GM19463 (cell line): ENCODE data around the gene GLP1R.

Experiments used
- ATAC-seq: cut with Tn5 transposase; IDR thresholded peaks from one replicate; pipeline ENCODE4 v1.9.1; 2021; ENCODE audit warnings: mild to moderate bottlenecking, moderate library complexity; ENCODE audit not compliant: unreplicated experiment

The GLP1R gene

DNA sequence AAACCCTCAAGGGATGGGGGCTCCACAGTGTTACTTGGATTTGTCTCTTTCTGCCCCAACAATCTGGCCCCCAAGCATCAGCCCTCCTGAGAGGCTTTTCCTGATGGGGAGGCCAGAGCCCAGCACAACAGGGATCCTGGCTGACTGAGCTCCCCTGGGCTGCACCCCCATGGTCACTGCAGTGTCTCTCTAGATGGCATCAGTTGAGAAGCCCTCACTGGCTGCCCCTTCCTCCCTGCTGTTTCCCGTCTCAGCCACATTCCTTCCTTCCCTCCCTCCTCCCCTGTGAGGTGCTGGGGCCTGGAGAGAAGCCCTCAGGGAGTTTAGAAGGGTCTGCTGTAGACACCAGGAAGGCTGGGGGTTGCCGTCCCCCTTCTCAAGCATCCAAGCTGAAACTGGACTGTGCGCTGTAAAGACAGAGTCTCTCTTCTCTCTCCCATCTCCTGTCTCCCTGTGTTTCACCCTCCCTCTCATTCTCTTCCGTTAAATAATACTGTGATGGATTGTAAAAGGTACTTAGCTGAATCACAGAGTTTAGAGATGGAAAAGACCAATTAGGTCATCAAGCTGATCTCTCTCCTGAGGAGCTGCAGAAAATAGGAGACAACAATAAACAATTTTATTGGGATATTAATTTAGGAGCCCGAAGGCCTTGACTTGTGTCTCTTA lies 36.7 kb downstream of the GLP1R start:
- ATAC-seq, result no peak

DNA sequence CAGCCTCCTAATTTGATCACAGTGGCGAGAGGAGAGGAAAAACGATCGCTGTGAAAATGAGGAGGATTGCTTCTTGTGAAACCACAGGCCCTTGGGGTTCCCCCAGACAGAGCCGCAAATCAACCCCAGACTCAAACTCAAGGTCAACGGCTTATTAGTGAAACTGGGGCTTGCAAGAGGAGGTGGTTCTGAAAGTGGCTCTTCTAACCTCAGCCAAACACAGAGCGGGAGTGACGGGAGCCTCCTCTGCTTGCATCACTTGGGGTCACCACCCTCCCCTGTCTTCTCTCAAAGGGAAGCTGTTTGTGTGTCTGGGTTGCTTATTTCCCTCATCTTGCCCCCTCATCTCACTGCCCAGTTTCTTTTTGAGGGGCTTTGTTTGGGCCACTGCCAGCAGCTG lies 37.7 kb downstream of the GLP1R start:
- peak; percentile 88 for ATAC-seq

DNA sequence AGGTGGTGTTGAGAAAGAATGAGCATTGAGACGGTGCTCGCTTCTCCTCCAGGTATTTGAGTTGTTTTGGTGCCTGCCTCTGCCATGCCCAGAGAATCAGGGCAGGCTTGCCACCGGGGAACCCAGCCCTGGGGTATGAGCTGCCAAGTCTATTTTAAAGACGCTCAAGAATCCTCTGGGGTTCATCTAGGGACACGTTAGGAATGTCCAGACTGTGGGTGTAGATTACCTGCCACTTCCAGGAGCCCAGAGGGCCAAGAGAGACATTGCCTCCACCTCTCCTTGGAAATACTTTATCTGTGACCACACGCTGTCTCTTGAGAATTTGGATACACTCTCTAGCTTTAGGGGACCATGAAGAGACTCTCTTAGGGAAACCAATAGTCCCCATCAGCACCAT lies 38.1 kb downstream of the GLP1R start:
- no peak for ATAC-seq

DNA sequence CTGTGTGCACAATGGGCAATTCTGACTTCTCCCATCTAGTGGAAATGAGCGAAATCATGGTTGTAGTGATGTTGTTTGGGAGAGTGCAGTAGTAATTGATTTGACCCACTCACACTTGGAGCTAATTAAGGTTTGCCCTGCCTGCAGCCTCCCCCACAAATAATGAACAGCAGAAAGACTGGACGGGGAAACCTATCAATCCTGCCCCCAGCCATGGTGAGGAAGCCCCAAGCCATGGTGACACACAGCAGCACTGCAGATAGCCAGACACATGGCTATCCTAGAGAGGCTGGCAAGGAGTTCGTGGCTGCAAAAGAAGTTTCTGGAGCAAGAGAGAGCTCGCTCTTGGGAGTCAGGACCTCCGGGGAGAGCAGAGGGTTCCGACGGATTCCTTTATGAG lies 38.6 kb downstream of the GLP1R start:
- ATAC-seq, result no peak

DNA sequence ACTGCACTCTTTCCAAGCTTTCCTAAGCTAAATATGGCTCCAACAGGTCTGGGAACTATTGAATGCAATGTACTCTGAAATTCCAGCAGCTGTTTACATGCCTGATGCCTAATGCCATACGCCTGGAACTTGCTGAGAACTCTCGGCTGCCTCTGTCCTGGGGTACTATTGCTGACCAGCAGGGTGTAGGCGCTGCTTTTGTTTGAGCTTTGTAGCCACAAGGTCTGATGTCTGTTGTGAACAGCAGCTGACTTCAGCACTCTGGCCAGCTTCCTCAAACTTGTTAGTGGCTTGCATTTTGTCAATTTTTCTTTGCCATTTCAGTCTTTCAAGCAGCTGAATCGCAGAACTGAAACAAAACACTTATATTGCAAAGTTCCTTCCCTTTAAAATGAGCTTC lies 39.8 kb downstream of the GLP1R start:
- no peak for ATAC-seq

DNA sequence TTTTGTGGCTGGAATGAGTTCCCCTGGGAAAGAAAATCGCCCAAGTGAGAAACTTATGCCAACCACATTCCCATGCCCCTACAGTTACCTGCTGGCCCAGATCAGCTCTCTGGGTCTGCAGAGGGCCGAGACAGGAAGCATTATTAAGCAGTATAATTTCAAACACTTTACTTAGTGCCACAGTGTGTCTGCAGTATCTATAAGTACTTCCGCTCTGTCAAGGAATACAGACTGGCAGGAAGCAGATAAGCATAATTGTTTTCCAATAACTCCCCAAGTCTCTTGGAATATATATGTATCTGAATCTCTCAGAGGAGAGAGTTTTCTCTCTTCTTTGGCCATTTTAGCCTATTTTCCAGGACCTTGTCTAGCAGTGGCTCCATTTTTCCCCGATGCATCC lies 41.5 kb downstream of the GLP1R start:
- ATAC-seq, result no peak

DNA sequence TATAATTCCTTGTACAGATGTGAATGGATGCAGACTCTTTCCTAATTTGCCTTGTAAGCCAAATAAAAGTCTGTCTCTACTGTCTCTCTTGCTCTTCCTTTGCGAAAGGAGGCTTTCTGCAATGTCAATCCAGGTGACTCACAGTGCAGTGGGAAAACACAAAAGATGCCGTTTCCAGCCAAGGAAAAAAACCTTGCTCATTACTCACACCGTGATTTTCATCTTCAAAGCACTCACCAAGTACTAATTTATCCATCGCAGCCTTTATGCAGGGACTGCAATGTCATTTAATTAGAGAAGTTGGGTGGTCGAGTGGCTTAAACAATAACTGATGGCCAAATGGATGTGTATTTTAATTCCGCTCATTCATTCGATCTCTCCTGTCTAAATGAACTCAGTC lies 42.6 kb downstream of the GLP1R start:
- ATAC-seq, result no peak

DNA sequence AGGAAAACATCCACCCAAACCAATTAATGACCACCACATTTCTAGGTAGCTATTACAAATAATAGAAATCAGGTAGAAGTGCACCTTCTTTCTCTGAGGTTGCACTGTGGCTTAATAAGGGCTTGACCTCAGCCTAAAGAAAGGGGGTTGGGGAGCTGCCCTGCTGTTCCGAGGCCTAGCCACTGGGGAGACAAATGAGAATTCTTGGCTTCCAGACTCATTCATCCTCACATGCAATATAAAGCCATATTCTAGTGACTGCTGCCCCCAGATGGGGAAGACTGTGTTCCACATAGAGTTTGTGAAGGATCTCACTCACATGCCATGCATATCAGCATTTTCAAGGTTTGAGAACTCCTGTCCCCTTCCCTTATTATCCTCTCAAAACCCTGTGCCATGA lies 43.5 kb downstream of the GLP1R start:
- no peak for ATAC-seq

DNA sequence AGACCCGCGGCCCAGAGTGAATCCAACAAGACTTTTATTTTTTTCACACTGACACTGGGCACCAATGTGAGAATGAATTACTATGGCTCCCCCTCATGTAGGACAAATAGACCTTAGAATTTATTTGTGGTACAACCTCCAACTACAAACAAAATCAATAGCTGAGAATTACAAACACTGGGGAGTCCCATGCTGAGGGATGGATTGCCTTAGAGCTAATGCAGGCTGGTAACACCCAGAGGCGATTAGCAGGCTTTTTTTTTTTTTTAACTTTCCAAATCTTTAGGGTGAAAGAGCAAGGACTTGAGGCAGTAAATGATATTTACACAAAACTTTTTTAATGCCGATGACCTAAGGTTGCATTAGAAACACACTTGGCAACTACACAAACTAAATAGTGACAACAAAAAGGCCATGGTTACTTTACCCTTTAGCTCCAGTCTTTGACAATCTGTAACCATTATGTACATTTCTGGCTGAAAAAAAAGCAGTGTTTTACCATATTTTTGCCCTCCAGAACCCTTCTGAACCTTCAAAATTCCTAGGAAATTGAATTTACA lies 44.6 kb downstream of the GLP1R start:
- ATAC-seq, result no peak

DNA sequence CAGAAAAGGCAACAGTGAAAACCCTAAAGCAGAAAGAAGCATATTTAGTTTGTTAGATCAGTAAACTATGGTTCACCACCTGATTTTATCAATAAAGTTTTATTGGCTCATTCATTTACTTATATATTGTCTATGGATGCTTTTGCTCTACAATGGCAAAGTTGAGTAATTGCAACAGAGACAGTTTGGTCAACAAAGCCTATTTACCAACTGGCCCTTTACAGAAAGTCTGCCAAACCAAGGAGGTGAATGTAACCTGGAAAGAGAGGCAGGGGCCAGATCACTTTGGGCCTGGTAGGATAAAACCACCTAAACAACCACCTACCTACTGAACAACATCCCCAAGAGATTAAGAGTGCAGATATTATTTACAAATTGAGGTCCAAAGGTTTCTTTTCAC lies 47.0 kb downstream of the GLP1R start:
- no peak for ATAC-seq

DNA sequence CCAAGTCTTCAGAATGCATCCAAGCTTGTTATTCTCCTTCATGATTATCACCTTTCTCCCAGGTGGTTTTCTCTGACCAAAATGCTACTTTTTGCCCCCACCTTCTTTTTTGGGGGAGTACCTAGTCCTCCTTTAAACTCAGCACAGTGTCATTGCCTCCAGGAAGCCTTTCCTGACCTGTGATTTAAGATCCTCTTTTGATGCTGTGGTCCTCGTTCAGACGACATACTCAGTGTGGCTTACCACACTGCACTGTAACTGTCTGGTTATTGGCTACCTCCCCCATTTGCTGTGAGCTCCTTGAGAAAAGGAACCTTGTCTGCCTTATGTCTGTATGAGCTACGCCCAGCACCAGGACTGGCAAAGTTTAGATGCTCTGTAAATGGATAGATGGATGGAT lies 51.8 kb downstream of the GLP1R start:
- ATAC-seq, result no peak

DNA sequence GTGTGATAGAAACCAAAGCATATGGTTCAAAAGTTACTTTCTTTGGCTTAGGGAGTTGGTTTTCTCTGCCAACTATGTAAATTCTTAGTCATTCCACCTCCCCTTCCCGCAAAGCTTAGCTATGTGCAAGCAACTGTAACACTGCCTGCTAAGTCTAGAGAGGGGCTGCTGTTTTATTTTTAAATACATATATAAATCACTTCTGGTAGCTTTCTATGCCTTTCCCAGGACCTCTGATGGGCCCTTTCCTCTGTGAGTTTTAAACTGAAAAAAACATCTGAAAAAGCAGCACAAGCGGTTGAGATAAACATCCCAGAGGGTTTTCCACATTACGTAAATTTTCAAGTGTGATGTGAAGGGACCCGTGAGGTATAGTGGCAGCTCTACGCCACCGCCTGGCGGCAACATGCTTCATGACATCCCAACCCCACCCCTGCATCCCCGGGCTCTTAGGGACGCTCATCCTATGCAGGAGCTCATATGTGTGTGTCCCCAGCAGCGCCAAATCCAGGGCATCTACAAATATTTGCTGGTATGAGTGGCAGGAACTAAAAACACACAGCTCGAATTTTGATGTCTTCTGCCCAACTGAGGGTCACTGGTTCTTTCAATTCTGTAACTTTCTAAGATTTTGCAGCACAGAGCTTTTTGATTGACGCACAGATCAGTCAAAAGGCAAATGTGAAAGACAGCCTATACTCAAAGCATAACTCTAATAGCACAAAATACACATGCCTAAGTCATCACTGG lies 53.7 kb downstream of the GLP1R start:
- ATAC-seq, result peak; percentile 35

DNA sequence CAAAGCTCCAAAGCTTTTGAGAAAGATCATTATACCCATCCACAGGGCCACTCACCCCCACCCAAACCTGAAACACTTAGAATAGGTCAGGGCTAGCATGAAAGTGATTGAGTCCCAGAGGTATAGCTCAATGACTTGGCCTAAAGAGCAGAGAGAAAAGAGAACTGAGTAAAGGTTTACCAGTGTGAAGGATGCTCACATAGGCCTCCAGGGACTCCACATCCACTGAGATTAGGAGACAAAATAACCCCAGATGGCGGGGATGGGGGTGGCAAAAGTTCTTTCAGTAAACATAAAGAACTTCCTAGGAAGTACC lies 54.2 kb downstream of the GLP1R start:
- peak; percentile 70 for ATAC-seq

DNA sequence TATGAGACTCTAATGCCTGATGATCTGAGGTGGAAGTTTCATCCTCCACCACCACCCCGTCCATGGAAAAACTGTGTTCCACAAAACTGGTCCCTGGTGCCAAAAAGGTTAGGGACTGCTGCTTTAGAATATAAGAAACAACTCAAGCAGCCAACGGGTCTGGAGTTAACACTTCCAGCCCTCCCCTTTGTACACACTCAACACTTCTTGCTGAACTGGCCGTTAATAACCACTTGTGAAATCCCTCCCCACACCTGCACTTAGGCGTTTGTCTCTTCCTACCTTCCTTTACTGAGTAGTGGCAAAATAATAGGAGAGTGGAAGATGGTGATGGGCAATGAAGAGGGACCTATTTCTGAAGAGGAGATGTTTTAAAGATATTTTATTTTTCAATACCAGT lies 55.9 kb downstream of the GLP1R start:
- no peak for ATAC-seq

DNA sequence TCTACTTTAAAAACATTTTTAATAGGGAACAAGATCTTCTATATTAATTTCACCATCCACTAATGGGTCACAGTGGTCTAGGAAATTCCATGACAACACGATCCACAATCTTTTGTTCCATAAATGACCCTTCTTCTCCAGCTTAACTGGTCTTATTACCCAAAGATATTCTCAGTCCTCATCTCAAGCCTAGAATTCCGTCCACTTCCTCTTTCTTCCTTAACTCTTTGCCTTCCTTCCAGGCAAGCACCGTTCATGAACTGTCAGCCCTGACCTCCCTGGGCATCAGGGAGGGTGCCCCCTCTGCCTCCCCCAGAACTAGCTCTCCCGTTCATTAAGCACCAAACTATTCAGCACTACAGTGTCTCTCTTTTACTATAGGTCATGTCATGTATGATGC lies 58.5 kb downstream of the GLP1R start:
- ATAC-seq, result no peak

DNA sequence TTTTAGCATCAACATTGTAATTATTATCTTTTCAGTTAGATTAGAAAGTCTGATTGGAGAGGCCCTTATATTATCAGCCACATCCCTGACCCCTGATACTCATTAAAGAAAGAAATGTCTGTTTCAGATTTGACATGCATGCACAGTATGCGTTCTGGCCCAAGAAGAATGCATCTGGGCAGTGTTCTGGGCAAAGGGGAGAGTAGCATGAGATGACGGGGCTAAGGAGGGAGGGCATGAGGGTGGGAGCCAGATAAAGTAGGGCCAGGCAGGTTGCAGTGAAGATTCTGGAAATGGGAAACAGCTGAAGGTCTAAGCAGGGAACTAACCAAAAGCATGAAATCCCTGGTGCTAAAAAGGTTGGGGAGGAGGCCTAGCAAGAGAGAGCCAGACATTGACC lies 59.1 kb downstream of the GLP1R start:
- no peak for ATAC-seq

DNA sequence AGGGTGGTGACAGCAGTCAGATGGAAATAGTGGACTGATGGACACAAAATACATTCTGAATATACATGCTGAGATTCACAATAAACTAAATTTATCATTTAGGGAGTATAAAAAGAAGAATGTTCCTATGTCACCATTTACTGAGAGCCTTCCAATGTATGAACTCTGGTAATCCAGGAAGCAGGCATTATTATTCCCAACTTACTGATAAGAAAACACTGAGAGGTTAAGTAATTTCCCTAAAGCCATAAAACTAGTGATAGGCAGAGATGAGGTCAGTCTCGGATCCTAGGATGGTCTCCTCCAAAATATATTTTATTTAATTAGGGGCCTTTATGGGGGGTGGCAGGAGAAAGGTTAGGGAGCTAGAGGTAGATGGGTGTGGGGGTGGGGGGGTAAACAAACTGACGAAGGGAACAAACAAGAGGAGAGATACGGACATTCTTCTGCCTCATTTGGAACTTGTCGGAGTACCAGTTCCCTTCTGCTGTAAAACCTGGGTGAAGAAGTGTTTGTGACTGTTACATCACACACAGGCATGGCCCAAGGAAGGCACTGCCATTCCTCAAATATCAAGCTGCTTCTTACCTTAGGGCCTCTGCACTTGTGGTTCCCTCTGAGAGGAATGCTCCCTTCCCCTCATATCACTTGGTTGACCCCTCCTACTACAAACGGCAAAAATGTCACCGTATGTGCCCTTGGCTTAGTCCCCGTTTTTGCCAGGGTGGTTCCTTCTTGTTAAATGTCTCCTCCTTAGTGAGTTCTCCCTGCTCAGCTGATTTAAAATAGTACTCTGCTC lies 59.7 kb downstream of the GLP1R start:
- ATAC-seq, result no peak

DNA sequence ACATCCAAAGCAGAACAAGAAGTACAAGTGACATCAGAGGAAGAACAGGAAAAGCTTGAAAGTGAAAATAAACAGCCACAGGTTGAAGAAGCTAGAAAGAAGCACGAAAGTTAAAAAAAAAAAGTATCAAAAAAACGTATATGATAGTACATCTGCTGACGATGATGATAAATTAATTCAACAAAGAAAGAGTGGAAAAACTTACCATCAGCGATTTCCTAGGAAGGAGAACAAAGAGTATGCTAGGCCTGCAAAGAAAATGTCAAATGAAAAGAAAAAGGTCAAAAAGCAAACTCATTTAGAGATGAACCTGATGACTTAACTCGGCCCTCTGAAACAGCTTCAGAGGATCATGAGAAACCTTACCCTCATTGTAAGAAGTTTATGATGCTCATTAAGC lies 62.7 kb downstream of the GLP1R start:
- no peak for ATAC-seq

DNA sequence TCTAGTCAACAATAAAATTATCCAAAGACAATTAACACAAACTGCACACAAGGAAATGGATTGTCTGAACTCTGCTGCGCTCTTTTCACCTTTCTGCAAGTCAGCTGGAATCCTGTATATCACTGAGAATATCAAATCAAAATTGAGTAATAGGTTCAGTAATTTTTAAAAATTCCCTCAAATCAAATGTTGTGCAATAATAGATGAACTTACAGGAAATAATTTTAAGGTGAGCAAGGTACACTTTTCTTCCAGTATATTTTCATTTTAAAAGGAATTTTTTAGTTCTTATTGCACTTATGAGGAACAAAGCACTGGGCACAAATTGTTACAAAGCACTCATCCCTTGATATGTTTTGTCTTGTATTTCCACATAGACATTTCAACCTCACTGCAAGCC lies 65.2 kb downstream of the GLP1R start:
- no peak for ATAC-seq

DNA sequence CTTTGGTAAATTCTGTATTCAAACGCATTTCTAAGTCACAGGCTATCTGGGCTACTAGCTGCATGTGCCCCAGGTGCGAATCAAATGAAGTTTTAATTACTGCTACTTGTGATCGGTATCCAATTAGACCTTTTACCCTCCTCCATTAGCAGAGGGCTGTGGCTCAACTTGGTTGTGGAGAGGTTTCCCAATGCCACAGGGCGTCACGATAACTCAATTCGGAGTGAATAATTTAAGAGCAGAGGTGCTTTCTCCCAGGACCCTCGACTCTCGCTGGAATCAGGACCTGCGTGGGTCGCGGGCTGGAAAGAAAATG lies 65.8 kb downstream of the GLP1R start:
- peak; percentile 9 for ATAC-seq

DNA sequence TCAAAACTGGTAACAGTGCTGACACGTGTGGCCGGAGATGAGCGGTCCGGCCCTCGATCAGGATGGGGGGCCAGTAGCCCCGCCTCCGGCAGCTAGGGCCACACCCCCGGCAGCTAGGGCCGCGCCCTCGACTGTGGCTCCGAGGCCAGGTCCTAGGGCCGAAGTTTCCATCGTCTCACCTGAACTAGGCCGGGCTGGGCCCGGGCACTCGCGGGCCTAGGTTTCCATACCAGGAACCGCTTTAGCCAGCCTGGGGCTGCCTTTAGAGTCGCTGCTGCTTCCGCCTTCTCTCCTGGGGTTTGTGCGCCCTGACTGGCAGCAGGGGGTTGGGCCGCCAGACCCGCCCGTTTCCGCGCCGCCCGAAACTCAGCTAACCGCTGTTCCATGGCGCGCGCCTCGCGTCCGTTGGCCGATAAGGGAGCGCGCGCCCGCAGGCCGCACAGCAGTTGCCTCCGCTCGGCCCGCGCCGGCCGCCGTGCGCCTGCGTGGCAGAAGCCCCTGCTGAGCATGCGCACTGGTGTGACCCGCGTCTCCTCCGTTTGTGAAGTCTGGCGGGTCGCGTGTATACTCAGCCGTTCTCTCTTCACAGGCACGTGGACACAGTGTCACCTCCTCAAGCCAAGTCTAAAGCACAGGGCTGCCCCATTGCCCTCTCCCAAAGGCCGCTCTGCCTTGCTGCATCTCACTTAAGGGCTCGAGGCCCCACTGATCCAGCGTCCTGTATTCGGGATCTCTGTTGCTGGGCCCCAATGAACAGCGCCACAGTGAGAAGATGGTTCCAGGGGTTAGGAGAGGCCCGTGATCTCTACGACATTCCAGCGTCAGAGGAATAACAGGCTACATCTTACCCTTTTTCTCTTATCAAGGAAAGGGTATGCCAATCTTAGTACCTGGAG lies 66.4 kb downstream of the GLP1R start, which contains the start of gene SAYSD1:
Gene SAYSD1, minus strand, starts transcription at position 483 of the 896 bp plus-strand sequence. Its CDS starts 97 bp downstream, at position 386.
- peak; percentile 91 for ATAC-seq
